ENCODE results near the gene ZFPM1.
A peak's percentile ranks its signal among the peaks of the same experiment; 100 is the strongest.

ZFPM1 gene

DNA sequence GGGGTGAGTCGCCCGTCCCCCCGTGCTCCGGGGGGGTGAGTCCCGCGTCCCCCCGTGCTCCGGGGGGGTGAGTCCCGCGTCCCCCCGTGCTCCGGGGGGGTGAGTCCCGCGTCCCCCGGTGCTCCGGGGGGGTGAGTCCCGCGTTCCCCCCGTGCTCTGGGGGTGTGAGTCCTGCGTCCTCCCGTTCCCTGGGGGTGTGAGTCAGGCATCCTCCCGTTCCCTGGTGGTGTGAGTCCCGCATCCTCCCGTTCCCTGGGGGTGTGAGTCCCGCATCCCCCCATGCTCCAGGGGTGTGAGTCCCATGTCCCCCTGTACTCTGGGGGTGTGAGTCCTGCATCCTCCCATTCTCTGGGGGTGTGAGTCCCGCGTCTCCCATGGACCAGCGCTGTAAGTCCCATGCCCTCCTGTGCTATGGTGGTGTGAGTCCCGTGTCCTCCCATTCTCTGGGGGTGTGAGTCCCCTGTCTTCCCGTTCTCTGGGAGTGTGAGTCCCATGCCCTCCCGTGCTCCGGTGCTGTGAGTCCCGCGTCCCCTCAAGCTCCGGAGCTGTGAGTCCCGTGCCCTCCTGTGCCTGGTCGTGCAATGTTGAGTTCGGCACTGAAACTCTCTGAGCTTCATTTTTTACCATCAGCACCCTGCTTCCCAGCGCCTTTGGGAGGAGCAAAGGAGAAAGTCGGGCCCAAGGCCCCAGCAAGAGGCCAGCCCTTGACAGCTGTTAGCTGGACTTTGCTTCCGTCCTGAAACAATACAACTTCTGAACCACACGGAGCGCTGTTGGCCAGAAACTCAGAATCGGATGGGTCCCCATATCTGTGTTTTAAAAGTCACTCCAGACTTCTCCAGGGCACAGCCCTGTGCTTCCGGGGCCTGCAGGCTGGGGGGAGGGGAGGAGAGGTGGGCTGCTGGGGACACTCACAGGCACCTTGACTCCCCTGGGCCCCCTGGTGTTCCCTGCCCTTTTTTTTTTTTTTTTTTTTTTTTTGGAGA, 105.7 kb downstream of the ZFPM1 start:
- TF ChIP-seq ARNTL (CRISPR knock-in tag; IDR thresholded peaks at IDR 0.05; ENCODE audit: borderline replicate concordance, low read depth) (no peak), TOX (CRISPR knock-in tag; IDR thresholded peaks at IDR 0.05; ENCODE audit: borderline replicate concordance) (no peak), SNAI2 (CRISPR knock-in tag; IDR thresholded peaks at IDR 0.05) (no peak), ISL1 (CRISPR knock-in tag; IDR thresholded peaks at IDR 0.05) (no peak), ZNF70 (CRISPR knock-in tag; IDR thresholded peaks at IDR 0.05) (no peak), BACH2 (CRISPR knock-in tag; IDR thresholded peaks at IDR 0.05; ENCODE audit: borderline replicate concordance) (no peak), ZFP30 (CRISPR knock-in tag; IDR thresholded peaks at IDR 0.05) (no peak), PATZ1 (CRISPR knock-in tag; IDR thresholded peaks at IDR 0.05; ENCODE audit: borderline replicate concordance) (no peak)
- TF ChIP-seq, protein P1, sequence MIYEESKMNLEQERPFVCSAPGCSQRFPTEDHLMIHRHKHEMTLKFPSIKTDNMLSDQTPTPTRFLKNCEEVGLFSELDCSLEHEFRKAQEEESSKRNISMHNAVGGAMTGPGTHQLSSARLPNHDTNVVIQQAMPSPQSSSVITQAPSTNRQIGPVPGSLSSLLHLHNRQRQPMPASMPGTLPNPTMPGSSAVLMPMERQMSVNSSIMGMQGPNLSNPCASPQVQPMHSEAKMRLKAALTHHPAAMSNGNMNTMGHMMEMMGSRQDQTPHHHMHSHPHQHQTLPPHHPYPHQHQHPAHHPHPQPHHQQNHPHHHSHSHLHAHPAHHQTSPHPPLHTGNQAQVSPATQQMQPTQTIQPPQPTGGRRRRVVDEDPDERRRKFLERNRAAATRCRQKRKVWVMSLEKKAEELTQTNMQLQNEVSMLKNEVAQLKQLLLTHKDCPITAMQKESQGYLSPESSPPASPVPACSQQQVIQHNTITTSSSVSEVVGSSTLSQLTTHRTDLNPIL (CRISPR knock-in tag; IDR thresholded peaks at IDR 0.05; ENCODE audit: low read depth): no peak
- TF ChIP-seq, protein P2, sequence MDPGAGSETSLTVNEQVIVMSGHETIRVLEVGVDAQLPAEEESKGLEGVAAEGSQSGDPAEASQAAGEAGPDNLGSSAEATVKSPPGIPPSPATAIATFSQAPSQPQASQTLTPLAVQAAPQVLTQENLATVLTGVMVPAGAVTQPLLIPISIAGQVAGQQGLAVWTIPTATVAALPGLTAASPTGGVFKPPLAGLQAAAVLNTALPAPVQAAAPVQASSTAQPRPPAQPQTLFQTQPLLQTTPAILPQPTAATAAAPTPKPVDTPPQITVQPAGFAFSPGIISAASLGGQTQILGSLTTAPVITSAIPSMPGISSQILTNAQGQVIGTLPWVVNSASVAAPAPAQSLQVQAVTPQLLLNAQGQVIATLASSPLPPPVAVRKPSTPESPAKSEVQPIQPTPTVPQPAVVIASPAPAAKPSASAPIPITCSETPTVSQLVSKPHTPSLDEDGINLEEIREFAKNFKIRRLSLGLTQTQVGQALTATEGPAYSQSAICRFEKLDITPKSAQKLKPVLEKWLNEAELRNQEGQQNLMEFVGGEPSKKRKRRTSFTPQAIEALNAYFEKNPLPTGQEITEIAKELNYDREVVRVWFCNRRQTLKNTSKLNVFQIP (CRISPR knock-in tag; IDR thresholded peaks at IDR 0.05; ENCODE audit: borderline replicate concordance, low read depth): no peak
- peak; percentile 78 for ATAC-seq

GRCh38 chr16:88560714-88561484, 107.8 kb downstream of the ZFPM1 start:
- ATAC-seq: no peak
- no peak for TF ChIP-seq BACH2 (CRISPR knock-in tag; IDR thresholded peaks at IDR 0.05; ENCODE audit: borderline replicate concordance)
- 0 out of 2 replicates have a peak, but pooled peaks have one; percentile 68 for TF ChIP-seq CSDC2 (CRISPR knock-in tag; IDR thresholded peaks at IDR 0.05)
- peak; percentile 87 for TF ChIP-seq SNAI2 (CRISPR knock-in tag; IDR thresholded peaks at IDR 0.05)

GRCh38 chr16:88561485-88562359, 108.6 kb downstream of the ZFPM1 start:
- TF ChIP-seq ESRRG (CRISPR knock-in tag; IDR thresholded peaks at IDR 0.05) (no peak), CSDC2 (CRISPR knock-in tag; IDR thresholded peaks at IDR 0.05) (no peak)
- peak; percentile 67 for ATAC-seq

GRCh38 chr16:88566158-88566557, 113.1 kb downstream of the ZFPM1 start:
- ATAC-seq: no peak
- TF ChIP-seq, protein P1 (CRISPR knock-in tag; IDR thresholded peaks at IDR 0.05; ENCODE audit: low read depth): no peak
- no peak for TF ChIP-seq ZNF565 (CRISPR knock-in tag; conservative IDR thresholded peaks at IDR 0.05; ENCODE audit: low read depth)
- TF ChIP-seq PPARA (CRISPR knock-in tag; IDR thresholded peaks at IDR 0.05; ENCODE audit: borderline replicate concordance): no peak
- TF ChIP-seq CSRNP3 (CRISPR knock-in tag; IDR thresholded peaks at IDR 0.05): no peak
